Smooth muscle cell (in vitro differentiated cells): ENCODE results near the gene NXPE1. TPM values are rescaled to one million over a fixed set of nuclear protein-coding genes. Genes with fewer than 3 reads are reported as not detected.
A peak's percentile ranks its signal among the peaks of the same experiment; 100 is the strongest.

Experiments
- DNase-seq: peaks from one replicate; lab custom pipeline; 2025; ENCODE audit not compliant: unreplicated experiment; lab: John Stamatoyannopoulos, UW
- H2AFZ ChIP-seq: fragments of 200-600 bp; sonication (generic); 2 replicates; pipeline ENCODE4 v1.6.0; 2016; ENCODE audit warnings: antibody characterized with exemption, low read depth, mild to moderate bottlenecking
- H3F3A ChIP-seq: fragments of 200-600 bp; sonication (generic); 2 replicates; pipeline ENCODE4 v1.6.0; 2017; ENCODE audit warnings: antibody characterized with exemption, low read depth
- H3K27ac ChIP-seq: fragments of 200-600 bp; sonication (generic); 2 replicates; pipeline ENCODE4 v1.5.1; 2016; ENCODE audit warnings: low read depth, mild to moderate bottlenecking
- H3K27me3 ChIP-seq: fragments of 200-600 bp; sonication (generic); 2 replicates; pipeline ENCODE4 v1.6.1; 2016; ENCODE audit warnings: low read depth, mild to moderate bottlenecking
- H3K36me3 ChIP-seq: fragments of 200-600 bp; sonication (generic); 2 replicates; pipeline ENCODE4 v1.5.1; 2016; ENCODE audit warnings: low read depth
- H3K4me1 ChIP-seq: fragments of 200-600 bp; sonication (generic); 2 replicates; pipeline ENCODE4 v1.5.1; 2016; ENCODE audit warnings: low read depth
- H3K4me2 ChIP-seq: fragments of 200-600 bp; sonication (generic); 2 replicates; pipeline ENCODE4 v1.6.0; 2016; ENCODE audit warnings: mild to moderate bottlenecking
- H3K4me3 ChIP-seq: fragments of 200-600 bp; sonication (generic); 2 replicates; pipeline ENCODE4 v1.5.1; 2016; ENCODE audit warnings: mild to moderate bottlenecking
- H3K79me2 ChIP-seq: fragments of 200-600 bp; sonication (generic); 2 replicates; pipeline ENCODE4 v1.6.0; 2016; ENCODE audit warnings: low read depth, mild to moderate bottlenecking
- H3K9ac ChIP-seq: fragments of 200-600 bp; sonication (generic); 2 replicates; pipeline ENCODE4 v1.6.0; 2016; ENCODE audit warnings: low read depth
- H3K9me3 ChIP-seq: fragments of 200-600 bp; sonication (generic); replicated peaks from 2 replicates; pipeline ENCODE4 v1.5.1; 2016; ENCODE audit warnings: low read depth
- H4K20me1 ChIP-seq: fragments of 200-600 bp; sonication (generic); 2 replicates; pipeline ENCODE4 v1.6.0; 2016; ENCODE audit warnings: low read depth
- WGBS: methylation state at CpG from one replicate; pipeline ENCODE4 v1.1.7; 2016; ENCODE audit warnings: low lambda C conversion rate; 5-methylcytosine and 5-hydroxymethylcytosine counted together
- polyA plus RNA-seq: library from polyadenylated mRNA; unstranded; fragments of >200 nt; fragmentation: Nextera tagmentation; extraction: Ambion mirVana; gene quantifications from 2 replicates; pipeline ENCODE4 v1.2.1, GENCODE V29; 2016
- total RNA-seq: library from RNA; depleted of rRNA; stranded (reverse); fragments of >200 nt; gene quantifications from 2 replicates; pipeline ENCODE4 v1.2.3, GENCODE V29; 2014
- TF ChIP-seq, protein P1 (sequence below): fragments of 200-600 bp; sonication (generic); IDR thresholded peaks from 2 replicates; pipeline ENCODE4 v1.5.1; 2017; ENCODE audit warnings: borderline replicate concordance, mild to moderate bottlenecking, antibody characterized with exemption; ENCODE audit not compliant: insufficient read depth, poor library complexity, severe bottlenecking

Gene NXPE1
- total and polyA plus RNA-seq, 2 experiments from 2014 or later: not detected

DNA sequence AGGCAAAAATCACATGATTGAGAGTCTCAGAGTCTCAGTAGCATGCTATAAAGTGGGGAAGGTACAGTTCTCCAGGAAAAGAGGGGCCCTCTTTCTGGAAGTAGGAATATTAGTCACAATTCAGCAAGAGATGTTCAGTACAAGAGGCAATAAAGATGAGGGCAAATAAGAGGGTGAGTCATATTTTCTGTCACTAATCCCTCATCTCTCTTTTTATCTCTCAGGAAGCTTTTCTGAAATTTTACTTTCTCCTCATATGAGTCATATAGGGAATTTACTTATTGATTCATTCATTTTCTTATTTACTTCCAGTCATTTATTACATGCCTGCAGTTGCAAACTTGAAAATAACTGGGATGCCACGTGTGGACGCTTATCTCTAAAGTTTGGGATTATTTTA, 3.4 kb upstream of the NXPE1 start:
- Histone ChIP-seq H4K20me1 (no peaks in the 10 kb centered on the region), H3F3A (peaks cover 12% of the 10 kb centered on the region), H3K36me3 (no peaks in the 10 kb centered on the region), H3K4me1 (peaks cover 15% of the 10 kb centered on the region), H3K4me3 (no peak overlapping the region), H3K4me2 (peak overlapping the region; percentile 74), H3K27me3 (no peaks in the 10 kb centered on the region), H3K9me3 (no peaks in the 10 kb centered on the region), H2AFZ (no peak overlapping the region), H3K79me2 (no peaks in the 10 kb centered on the region), H3K27ac (peak overlapping the region; percentile 92), H3K9ac (peak overlapping the region; percentile 58)
- DNase-seq: no peak
- TF ChIP-seq, protein P1, sequence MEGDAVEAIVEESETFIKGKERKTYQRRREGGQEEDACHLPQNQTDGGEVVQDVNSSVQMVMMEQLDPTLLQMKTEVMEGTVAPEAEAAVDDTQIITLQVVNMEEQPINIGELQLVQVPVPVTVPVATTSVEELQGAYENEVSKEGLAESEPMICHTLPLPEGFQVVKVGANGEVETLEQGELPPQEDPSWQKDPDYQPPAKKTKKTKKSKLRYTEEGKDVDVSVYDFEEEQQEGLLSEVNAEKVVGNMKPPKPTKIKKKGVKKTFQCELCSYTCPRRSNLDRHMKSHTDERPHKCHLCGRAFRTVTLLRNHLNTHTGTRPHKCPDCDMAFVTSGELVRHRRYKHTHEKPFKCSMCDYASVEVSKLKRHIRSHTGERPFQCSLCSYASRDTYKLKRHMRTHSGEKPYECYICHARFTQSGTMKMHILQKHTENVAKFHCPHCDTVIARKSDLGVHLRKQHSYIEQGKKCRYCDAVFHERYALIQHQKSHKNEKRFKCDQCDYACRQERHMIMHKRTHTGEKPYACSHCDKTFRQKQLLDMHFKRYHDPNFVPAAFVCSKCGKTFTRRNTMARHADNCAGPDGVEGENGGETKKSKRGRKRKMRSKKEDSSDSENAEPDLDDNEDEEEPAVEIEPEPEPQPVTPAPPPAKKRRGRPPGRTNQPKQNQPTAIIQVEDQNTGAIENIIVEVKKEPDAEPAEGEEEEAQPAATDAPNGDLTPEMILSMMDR: no peak
- 19% methylated on average over 2 of the region's 2 CpGs for WGBS

DNA sequence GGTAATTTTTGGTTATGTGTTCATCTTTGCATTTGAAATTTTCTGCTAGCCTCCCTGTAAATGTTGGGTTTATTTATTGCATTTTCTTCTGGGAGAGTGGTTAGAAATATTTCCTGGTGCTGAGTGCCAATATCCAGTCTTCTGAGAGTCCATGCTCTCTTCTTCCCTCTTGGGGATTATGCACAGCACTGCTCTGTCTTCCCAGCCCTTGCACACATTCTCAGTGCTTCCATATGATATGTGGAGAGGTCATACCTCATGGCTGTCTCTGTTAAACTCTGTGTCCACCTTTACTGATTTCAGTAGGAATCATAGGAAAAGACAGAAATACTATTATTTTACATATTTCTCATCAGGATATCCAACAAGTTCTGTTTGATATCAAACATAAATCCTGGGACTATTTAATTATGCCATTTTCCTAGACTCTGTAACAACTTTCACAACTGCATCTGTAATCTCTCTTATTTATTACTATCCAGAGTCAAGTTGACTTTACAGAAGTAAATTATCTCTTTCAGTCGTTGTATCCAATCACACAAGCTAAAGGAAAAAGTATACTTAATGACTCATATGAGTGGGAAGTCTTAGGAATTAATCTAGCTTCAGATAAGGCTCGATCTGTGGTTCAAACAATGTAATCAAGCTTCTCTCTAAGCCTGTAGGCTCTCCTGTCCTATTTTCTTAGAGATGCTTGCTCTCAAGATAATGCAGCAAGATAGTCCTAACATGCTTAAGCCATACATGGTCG, 2.7 kb upstream of the NXPE1 start:
- Histone ChIP-seq H3F3A (peaks cover 12% of the 10 kb centered on the region), H4K20me1 (no peaks in the 10 kb centered on the region), H3K4me1 (peaks cover 15% of the 10 kb centered on the region), H2AFZ (no peak overlapping the region), H3K9ac (peak overlapping the region; percentile 58), H3K9me3 (no peaks in the 10 kb centered on the region), H3K27me3 (no peaks in the 10 kb centered on the region), H3K27ac (peak overlapping the region; percentile 92), H3K36me3 (no peaks in the 10 kb centered on the region), H3K79me2 (no peaks in the 10 kb centered on the region), H3K4me2 (peak overlapping the region; percentile 74), H3K4me3 (no peak overlapping the region)
- TF ChIP-seq, protein P1: no peak
- WGBS: 15% methylated on average over 3 of the region's 3 CpGs
- no peak for DNase-seq

DNA sequence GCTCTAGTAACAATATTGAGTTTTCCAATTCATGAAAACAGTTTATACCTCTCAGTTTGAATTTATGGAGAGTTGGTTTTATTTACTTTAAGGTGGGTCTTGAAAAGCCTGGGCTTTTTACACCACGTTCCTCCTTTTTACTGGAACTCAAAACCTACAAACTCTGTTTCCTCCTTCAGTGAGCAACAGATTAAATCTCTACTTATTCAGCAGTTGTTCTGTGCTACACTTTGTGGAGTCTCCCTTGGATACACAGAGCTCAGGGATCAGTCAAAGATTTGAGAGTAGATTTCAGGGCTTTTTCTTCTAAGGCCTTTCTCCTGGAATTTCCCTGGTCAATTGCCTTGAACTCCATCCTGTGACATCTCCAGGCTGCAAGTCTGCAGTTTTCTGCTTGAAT, 3.5 kb downstream of the NXPE1 start:
- Histone ChIP-seq H4K20me1 (no peaks in the 10 kb centered on the region), H2AFZ (peak overlapping the region; percentile 35), H3K4me3 (no peak overlapping the region), H3K36me3 (no peaks in the 10 kb centered on the region), H3K9me3 (no peaks in the 10 kb centered on the region), H3F3A (no peaks in the 10 kb centered on the region), H3K9ac (no peak overlapping the region), H3K4me1 (peaks cover 8% of the 10 kb centered on the region), H3K27me3 (no peaks in the 10 kb centered on the region), H3K79me2 (no peaks in the 10 kb centered on the region), H3K27ac (no peak overlapping the region), H3K4me2 (no peak overlapping the region)
- WGBS: 38% methylated on average over 1 of the region's 1 CpG
- TF ChIP-seq, protein P1: no peak
- DNase-seq: no peak

DNA sequence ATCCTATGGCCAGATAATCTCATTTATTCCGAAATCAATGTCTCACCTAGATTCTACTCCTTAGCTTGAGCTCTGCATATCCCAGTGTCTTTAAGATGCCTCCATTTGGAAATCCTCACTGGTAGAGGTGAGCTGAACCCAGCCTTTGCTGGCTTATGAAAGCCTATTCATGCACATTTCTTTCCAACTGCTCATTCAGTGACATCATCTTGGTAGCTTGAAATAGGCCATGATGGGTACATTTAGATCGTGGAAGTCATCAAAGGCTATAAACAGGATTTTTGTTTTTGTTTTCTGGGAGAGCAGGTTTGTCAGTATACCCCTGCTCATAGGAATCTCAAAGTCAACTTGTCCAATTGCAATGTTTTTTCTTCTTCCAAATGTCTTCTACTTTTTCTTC, 6.0 kb downstream of the NXPE1 start:
- H2AFZ ChIP-seq: no peak overlapping the region
- WGBS: 85% methylated on average over 2 of the region's 2 CpGs
- no peaks in the 10 kb centered on the region for H3K36me3 ChIP-seq
- TF ChIP-seq, protein P1: no peak
- H3F3A ChIP-seq: no peaks in the 10 kb centered on the region
- H3K4me3 ChIP-seq: no peak overlapping the region
- no peaks in the 10 kb centered on the region for H3K9me3 ChIP-seq
- no peak overlapping the region for H3K27ac ChIP-seq
- no peaks in the 10 kb centered on the region for H4K20me1 ChIP-seq
- no peaks in the 10 kb centered on the region for H3K27me3 ChIP-seq
- no peak overlapping the region for H3K9ac ChIP-seq
- no peak overlapping the region for H3K4me2 ChIP-seq
- no peaks in the 10 kb centered on the region for H3K4me1 ChIP-seq
- DNase-seq: no peak
- no peaks in the 10 kb centered on the region for H3K79me2 ChIP-seq
